GM19467 (cell line): ENCODE data around the gene ZMYND15.

Experiments
- ATAC-seq: cut with Tn5 transposase; IDR thresholded peaks from one replicate; pipeline ENCODE4 v1.9.1; 2021; ENCODE audit warnings: mild to moderate bottlenecking, moderate library complexity; ENCODE audit not compliant: unreplicated experiment

ZMYND15 gene

GRCh38 chr17:4742133-4742532 lies 2.5 kb downstream of the ZMYND15 start:
- no peak for ATAC-seq

- no peak for ATAC-seq
These were observed 3.0 kb downstream of the ZMYND15 start for GRCh38 chr17:4742629-4743028.

- ATAC-seq, result no peak
These were observed 3.6 kb downstream of the ZMYND15 start for GRCh38 chr17:4743216-4743615.

- no peak for ATAC-seq
These were observed 4.3 kb downstream of the ZMYND15 start for GRCh38 chr17:4743898-4744297.

- ATAC-seq, result no peak
These were observed 5.7 kb downstream of the ZMYND15 start for GRCh38 chr17:4744999-4745969.

- no peak for ATAC-seq
These were observed 8.2 kb downstream of the ZMYND15 start for GRCh38 chr17:4747847-4748246.

GRCh38 chr17:4748686-4749085 lies 9.1 kb downstream of the ZMYND15 start:
- ATAC-seq, result no peak

- ATAC-seq, result no peak
These were observed 11.0 kb downstream of the ZMYND15 start for GRCh38 chr17:4750606-4751005.

GRCh38 chr17:4751932-4752331 lies 12.3 kb downstream of the ZMYND15 start:
- ATAC-seq, result no peak

- ATAC-seq, result no peak
These were observed 13.8 kb downstream of the ZMYND15 start for GRCh38 chr17:4753392-4753791.

GRCh38 chr17:4759776-4760236 lies 20.2 kb downstream of the ZMYND15 start:
- ATAC-seq, result no peak

- ATAC-seq, result no peak
These were observed 25.0 kb downstream of the ZMYND15 start for GRCh38 chr17:4764595-4764994.

- no peak for ATAC-seq
These were observed 26.6 kb downstream of the ZMYND15 start for GRCh38 chr17:4766201-4766600.

- ATAC-seq, result no peak
These were observed 27.1 kb downstream of the ZMYND15 start for GRCh38 chr17:4766723-4767122.

GRCh38 chr17:4768298-4768697 lies 28.7 kb downstream of the ZMYND15 start:
- no peak for ATAC-seq

- no peak for ATAC-seq
These were observed 30.0 kb downstream of the ZMYND15 start for GRCh38 chr17:4769628-4770027.

GRCh38 chr17:4771519-4772234 lies 32.0 kb downstream of the ZMYND15 start, which contains the start of gene TM4SF5:
Gene TM4SF5, plus strand, starts transcription at chr17:4771886. Its CDS starts 37 bp downstream, at chr17:4771923.
- ATAC-seq, result no peak

GRCh38 chr17:4772235-4772613 lies 32.6 kb downstream of the ZMYND15 start:
- ATAC-seq, result no peak

GRCh38 chr17:4777969-4778760 lies 38.5 kb downstream of the ZMYND15 start:
- ATAC-seq, result no peak

- no peak for ATAC-seq
These were observed 40.8 kb downstream of the ZMYND15 start for GRCh38 chr17:4780325-4780955.
